ENCODE measurements around the gene THSD7A. TPM values are rescaled to one million over a fixed set of nuclear protein-coding genes. Genes with fewer than 3 reads are reported as not detected.

The THSD7A gene
- total RNA-seq, 3 donors from 2014 or later, result 4.0 to 6.9 (median 4.4) TPM

DNA sequence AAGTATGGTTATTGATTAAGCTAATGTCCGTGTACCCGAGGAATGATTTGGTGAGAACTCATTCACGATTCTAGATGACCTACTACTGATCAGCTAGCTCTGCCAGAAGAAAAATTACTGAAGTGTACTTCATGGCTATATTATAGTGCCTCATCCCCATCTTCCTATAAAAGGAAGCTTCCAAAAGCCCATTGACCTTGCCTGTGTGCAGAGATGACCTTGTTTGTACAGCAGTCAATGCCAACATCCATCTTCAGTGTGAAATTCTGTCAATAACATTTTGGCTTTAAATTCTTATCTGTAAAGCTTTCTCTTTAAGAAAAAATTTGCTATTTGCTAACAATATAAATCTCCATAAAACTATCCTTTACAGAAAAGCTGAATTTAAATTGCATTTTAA lies 315.7 kb downstream of the THSD7A start:
- Histone ChIP-seq H3K27me3 (no peaks in the 10 kb centered on the region), H3K9me3 (no peaks in the 10 kb centered on the region), H3K36me3 (no peaks in the 10 kb centered on the region), H3K27ac (no peak overlapping the region), H3K4me3 (no peak overlapping the region), H3K4me1 (no peaks in the 10 kb centered on the region)
- TF ChIP-seq, protein P1, sequence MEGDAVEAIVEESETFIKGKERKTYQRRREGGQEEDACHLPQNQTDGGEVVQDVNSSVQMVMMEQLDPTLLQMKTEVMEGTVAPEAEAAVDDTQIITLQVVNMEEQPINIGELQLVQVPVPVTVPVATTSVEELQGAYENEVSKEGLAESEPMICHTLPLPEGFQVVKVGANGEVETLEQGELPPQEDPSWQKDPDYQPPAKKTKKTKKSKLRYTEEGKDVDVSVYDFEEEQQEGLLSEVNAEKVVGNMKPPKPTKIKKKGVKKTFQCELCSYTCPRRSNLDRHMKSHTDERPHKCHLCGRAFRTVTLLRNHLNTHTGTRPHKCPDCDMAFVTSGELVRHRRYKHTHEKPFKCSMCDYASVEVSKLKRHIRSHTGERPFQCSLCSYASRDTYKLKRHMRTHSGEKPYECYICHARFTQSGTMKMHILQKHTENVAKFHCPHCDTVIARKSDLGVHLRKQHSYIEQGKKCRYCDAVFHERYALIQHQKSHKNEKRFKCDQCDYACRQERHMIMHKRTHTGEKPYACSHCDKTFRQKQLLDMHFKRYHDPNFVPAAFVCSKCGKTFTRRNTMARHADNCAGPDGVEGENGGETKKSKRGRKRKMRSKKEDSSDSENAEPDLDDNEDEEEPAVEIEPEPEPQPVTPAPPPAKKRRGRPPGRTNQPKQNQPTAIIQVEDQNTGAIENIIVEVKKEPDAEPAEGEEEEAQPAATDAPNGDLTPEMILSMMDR (IDR thresholded peaks at IDR 0.05), result no peak
- TF ChIP-seq POLR2A (IDR thresholded peaks at IDR 0.05) (no peak), POLR2AphosphoS5 (IDR thresholded peaks at IDR 0.05) (no peak)
- intact Hi-C loops (cut with DNase I; ENCODE audit: low total_unique reads), result no loop called here
- no peak for DNase-seq (ENCODE audit: low spot score in 2 of 2)

GRCh38 chr7:11513460-11513859 lies 318.5 kb downstream of the THSD7A start:
- no peaks in the 10 kb centered on the region for H3K36me3 ChIP-seq
- H3K27me3 ChIP-seq, result no peaks in the 10 kb centered on the region
- DNase-seq (ENCODE audit: low spot score in 2 of 2), result no peak
- no peaks in the 10 kb centered on the region for H3K9me3 ChIP-seq
- no peak for TF ChIP-seq POLR2A (IDR thresholded peaks at IDR 0.05)
- no peak for TF ChIP-seq POLR2AphosphoS5 (IDR thresholded peaks at IDR 0.05)
- intact Hi-C loops (cut with DNase I; ENCODE audit: low total_unique reads), result no loop called here
- H3K27ac ChIP-seq, result no peak overlapping the region
- H3K4me3 ChIP-seq, result no peak overlapping the region
- no peaks in the 10 kb centered on the region for H3K4me1 ChIP-seq

GRCh38 chr7:11507929-11508328 lies 324.1 kb downstream of the THSD7A start:
- no peaks in the 10 kb centered on the region for H3K4me1 ChIP-seq
- TF ChIP-seq POLR2A (IDR thresholded peaks at IDR 0.05) (no peak), POLR2AphosphoS5 (IDR thresholded peaks at IDR 0.05) (no peak)
- TF ChIP-seq, protein P1 (IDR thresholded peaks at IDR 0.05), result no peak
- no peak for DNase-seq (ENCODE audit: low spot score in 2 of 2)
- no peak overlapping the region for H3K27ac ChIP-seq
- H3K27me3 ChIP-seq, result no peaks in the 10 kb centered on the region
- H3K9me3 ChIP-seq, result peaks cover 0 to 3% of the 10 kb centered on the region in 2 donors
- no peaks in the 10 kb centered on the region for H3K36me3 ChIP-seq
- intact Hi-C loops (cut with DNase I; ENCODE audit: low total_unique reads), result no loop called here
- no peak overlapping the region for H3K4me3 ChIP-seq

- intact Hi-C loops (cut with DNase I; ENCODE audit: low total_unique reads), result no loop called here
- H3K27ac ChIP-seq, result no peak overlapping the region
- TF ChIP-seq POLR2AphosphoS5 (IDR thresholded peaks at IDR 0.05) (no peak), POLR2A (IDR thresholded peaks at IDR 0.05) (no peak)
- TF ChIP-seq, protein P1 (IDR thresholded peaks at IDR 0.05), result no peak
- DNase-seq (ENCODE audit: low spot score in 2 of 2), result no peak
- H3K4me1 ChIP-seq, result no peaks in the 10 kb centered on the region
- no peaks in the 10 kb centered on the region for H3K27me3 ChIP-seq
- no peak overlapping the region for H3K4me3 ChIP-seq
- no peaks in the 10 kb centered on the region for H3K36me3 ChIP-seq
- H3K9me3 ChIP-seq, result peaks cover 0 to 7% of the 10 kb centered on the region in 2 donors
Measured at GRCh38 chr7:11506417-11506816, 325.6 kb downstream of the THSD7A start.

DNA sequence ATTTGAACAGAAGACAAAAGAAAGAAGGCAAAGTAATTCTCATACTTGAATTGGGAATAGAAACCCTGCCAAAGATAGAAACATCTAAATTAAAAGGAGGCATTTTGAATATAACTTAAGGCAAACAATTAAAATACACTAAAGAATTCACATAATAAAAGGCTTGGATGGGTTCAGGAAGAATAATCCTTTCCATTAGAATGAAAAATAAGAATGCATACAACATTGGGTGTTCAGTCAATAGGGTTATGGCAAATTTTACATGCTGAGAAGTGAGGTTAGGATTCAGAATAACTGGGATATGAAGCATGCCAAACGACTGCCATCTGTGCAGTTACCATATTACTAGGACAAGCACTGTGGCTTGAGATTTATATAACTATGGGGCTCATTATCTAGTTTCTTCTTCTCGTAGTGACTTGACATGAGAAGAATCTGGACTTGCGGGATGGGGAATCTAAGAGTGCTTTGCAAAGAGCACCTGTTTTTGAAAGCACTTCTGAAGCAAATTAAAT lies 326.5 kb downstream of the THSD7A start:
- no peak overlapping the region for H3K27ac ChIP-seq
- intact Hi-C loops (cut with DNase I; ENCODE audit: low total_unique reads), result no loop called here
- no peaks in the 10 kb centered on the region for H3K36me3 ChIP-seq
- peaks cover 0 to 7% of the 10 kb centered on the region in 2 donors for H3K9me3 ChIP-seq
- H3K4me3 ChIP-seq, result no peak overlapping the region
- no peaks in the 10 kb centered on the region for H3K4me1 ChIP-seq
- no peak for DNase-seq (ENCODE audit: low spot score in 2 of 2)
- TF ChIP-seq, protein P1 (IDR thresholded peaks at IDR 0.05), result no peak
- no peak for TF ChIP-seq POLR2AphosphoS5 (IDR thresholded peaks at IDR 0.05)
- TF ChIP-seq POLR2A (IDR thresholded peaks at IDR 0.05), result no peak
- no peaks in the 10 kb centered on the region for H3K27me3 ChIP-seq

GRCh38 chr7:11492307-11492706 lies 339.7 kb downstream of the THSD7A start:
- no peak overlapping the region for H3K4me3 ChIP-seq
- H3K9me3 ChIP-seq, result no peaks in the 10 kb centered on the region
- TF ChIP-seq, protein P1 (IDR thresholded peaks at IDR 0.05), result no peak
- no peak for TF ChIP-seq POLR2AphosphoS5 (IDR thresholded peaks at IDR 0.05)
- no peak for TF ChIP-seq POLR2A (IDR thresholded peaks at IDR 0.05)
- no peaks in the 10 kb centered on the region for H3K36me3 ChIP-seq
- DNase-seq (ENCODE audit: low spot score in 2 of 2), result no peak
- H3K27me3 ChIP-seq, result no peaks in the 10 kb centered on the region
- H3K4me1 ChIP-seq, result no peaks in the 10 kb centered on the region
- no peak overlapping the region for H3K27ac ChIP-seq
- intact Hi-C loops (cut with DNase I; ENCODE audit: low total_unique reads), result no loop called here

Measured in breast epithelium (tissue), 4 donors.